Measurements from ENCODE around the gene HIRA.

DNA sequence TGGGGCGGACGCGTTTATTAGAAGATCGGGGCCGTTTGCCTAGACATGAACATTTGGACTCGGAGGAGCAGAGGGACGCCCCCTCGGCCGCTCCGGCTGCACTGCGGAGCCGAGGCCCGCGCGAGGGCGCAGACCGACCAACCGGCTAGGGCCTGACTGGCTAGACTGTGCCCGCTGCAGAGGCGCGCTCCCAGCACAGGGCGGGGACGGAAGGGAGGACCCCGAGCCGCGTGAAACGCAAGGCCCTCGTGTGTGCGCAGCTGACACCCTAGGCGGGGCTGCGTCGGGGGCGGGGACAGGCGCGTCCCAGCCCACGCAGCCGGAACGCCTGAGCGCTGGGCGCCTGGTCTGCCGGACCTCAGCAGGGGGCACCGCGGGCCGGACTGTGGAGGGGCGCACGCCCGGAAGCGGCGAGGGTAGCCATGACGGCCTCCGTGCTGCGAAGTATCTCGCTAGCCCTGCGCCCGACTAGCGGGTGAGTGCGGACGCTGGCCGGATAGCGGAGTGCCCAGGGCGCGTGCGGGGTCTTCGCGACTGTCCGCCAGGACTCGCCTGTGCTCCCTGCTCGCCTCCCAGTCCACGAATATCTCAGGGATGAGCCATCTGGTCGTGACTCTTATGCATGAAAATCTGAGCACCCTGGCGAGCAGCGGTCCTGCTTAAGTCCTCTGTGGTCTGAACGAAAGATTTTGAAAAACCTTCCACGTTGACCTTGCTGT lies 759 bp upstream of the HIRA start, which contains the start of gene MRPL40:
- TF ChIP-seq, protein P1, sequence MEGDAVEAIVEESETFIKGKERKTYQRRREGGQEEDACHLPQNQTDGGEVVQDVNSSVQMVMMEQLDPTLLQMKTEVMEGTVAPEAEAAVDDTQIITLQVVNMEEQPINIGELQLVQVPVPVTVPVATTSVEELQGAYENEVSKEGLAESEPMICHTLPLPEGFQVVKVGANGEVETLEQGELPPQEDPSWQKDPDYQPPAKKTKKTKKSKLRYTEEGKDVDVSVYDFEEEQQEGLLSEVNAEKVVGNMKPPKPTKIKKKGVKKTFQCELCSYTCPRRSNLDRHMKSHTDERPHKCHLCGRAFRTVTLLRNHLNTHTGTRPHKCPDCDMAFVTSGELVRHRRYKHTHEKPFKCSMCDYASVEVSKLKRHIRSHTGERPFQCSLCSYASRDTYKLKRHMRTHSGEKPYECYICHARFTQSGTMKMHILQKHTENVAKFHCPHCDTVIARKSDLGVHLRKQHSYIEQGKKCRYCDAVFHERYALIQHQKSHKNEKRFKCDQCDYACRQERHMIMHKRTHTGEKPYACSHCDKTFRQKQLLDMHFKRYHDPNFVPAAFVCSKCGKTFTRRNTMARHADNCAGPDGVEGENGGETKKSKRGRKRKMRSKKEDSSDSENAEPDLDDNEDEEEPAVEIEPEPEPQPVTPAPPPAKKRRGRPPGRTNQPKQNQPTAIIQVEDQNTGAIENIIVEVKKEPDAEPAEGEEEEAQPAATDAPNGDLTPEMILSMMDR (IDR thresholded peaks at IDR 0.05; ENCODE audit: borderline replicate concordance, extremely low read depth, low read length, poor library complexity, severe bottlenecking) = no peak
- no peak for TF ChIP-seq EZH2 (IDR thresholded peaks at IDR 0.05; ENCODE audit: borderline replicate concordance, low read depth, low read length, severe bottlenecking)

Data from DND-41 (cell line).